ENCODE results near the gene PAX5. TPM values are rescaled to one million over a fixed set of nuclear protein-coding genes. Genes with fewer than 3 reads are reported as not detected.

PAX5 gene
- total and polyA plus RNA-seq, 2 donors (not counting 1 experiment from before 2014, with no cell fraction given) = 196 to 275 TPM

- no peak for TF ChIP-seq EZH2 (IDR thresholded peaks at IDR 0.05; ENCODE audit: borderline replicate concordance, insufficient read depth, low read depth, low read length, poor library complexity, severe bottlenecking)
- no peak for TF ChIP-seq CTCF (IDR thresholded peaks at IDR 0.05)
- no peaks in the 10 kb centered on the region for H3K9me3 Mint-ChIP-seq (ENCODE audit: insufficient read depth)
- ChIA-PET CTCF (interaction anchor here (1.8 kb wide), 1 partner anchor 17 kb away, joined by 8 read pairs; no protein-coding TSS in a partner anchor), POLR2A (interaction anchor here (0.7 kb wide), 1 partner anchor 347 kb away, joined by 4 read pairs; no protein-coding TSS in a partner anchor)
- peaks cover 46% of the 10 kb centered on the region for H3K4me1 Mint-ChIP-seq
- H3K36me3 ChIP-seq (replicated peaks in 1 of 2; ENCODE audit: control extremely low read depth in 1 of 2, control insufficient read depth in 1 of 2, extremely low read depth in 1 of 2, insufficient read depth in 2 of 2, low read length in 1 of 2) = peaks cover 0 to 73% of the 10 kb centered on the region in 2 experiments
- DNase-seq (no peak), ATAC-seq (ENCODE audit: low read depth) (no peak)
- no peak overlapping the region for H3K4me2 ChIP-seq (replicated peaks; ENCODE audit: low read depth, low read length, poor library complexity, severe bottlenecking)
- H4K20me1 ChIP-seq (ENCODE audit: control insufficient read depth, insufficient read depth, low read length, poor library complexity, severe bottlenecking) = peaks cover 96% of the 10 kb centered on the region
- no peak overlapping the region for H3K9ac ChIP-seq (ENCODE audit: low read length)
- H3K4me3 ChIP-seq (ENCODE audit: control extremely low read depth in 1 of 5, extremely low read depth in 1 of 5, insufficient read depth in 1 of 5, low read depth in 2 of 5, low read length in 4 of 5) = no peak overlapping the region
- no peak overlapping the region for H3K4me3 Mint-ChIP-seq
- H3K79me2 ChIP-seq (ENCODE audit: control insufficient read depth, insufficient read depth, low read length) = peaks cover 100% of the 10 kb centered on the region
- H2AFZ ChIP-seq (ENCODE audit: insufficient read depth, low read depth, low read length, poor library complexity, severe bottlenecking) = no peak overlapping the region
- no peaks in the 10 kb centered on the region for H3K27me3 ChIP-seq (replicated peaks in 1 of 4; ENCODE audit: control extremely low read depth in 1 of 4, control insufficient read depth in 3 of 4, insufficient read depth in 4 of 4, low read length in 3 of 4)
- H3K27ac ChIP-seq (ENCODE audit: low read length in 2 of 2) = peak overlapping the region in 1 of 2 donors; percentile 15
- peaks cover 0 to 14% of the 10 kb centered on the region in 2 donors for H3K4me1 ChIP-seq (ENCODE audit: control insufficient read depth in 2 of 2, insufficient read depth in 2 of 2, low read length in 2 of 2)
- H3K27me3 Mint-ChIP-seq = no peaks in the 10 kb centered on the region
- intact Hi-C loops (cut with micrococcal nuclease) = no loop called here
- 79% methylated on average over 3 of the region's 6 CpGs for WGBS (ENCODE audit: insufficient coverage)
- peaks cover 0 to under 1% (median 0%) of the 10 kb centered on the region in 3 donors for H3K9me3 ChIP-seq (ENCODE audit: control extremely low read depth in 1 of 3, control insufficient read depth in 2 of 3, insufficient read depth in 1 of 3, low read length in 2 of 3)
- H3K27ac Mint-ChIP-seq = peak overlapping the region; percentile 78
These were observed 144.2 kb downstream of the PAX5 start for GRCh38 chr9:36889844-36890243.

- H3K4me2 ChIP-seq (replicated peaks; ENCODE audit: low read depth, low read length, poor library complexity, severe bottlenecking) = no peak overlapping the region
- H3K4me1 ChIP-seq (ENCODE audit: control insufficient read depth in 2 of 2, insufficient read depth in 2 of 2, low read length in 2 of 2) = peaks cover 0 to 16% of the 10 kb centered on the region in 2 donors
- H3K36me3 ChIP-seq (replicated peaks in 1 of 2; ENCODE audit: control extremely low read depth in 1 of 2, control insufficient read depth in 1 of 2, extremely low read depth in 1 of 2, insufficient read depth in 2 of 2, low read length in 1 of 2) = peaks cover 0 to 70% of the 10 kb centered on the region in 2 experiments
- no peaks in the 10 kb centered on the region for H3K27me3 Mint-ChIP-seq
- H4K20me1 ChIP-seq (ENCODE audit: control insufficient read depth, insufficient read depth, low read length, poor library complexity, severe bottlenecking) = peaks cover 89% of the 10 kb centered on the region
- ChIA-PET CTCF (interaction anchor here (0.6 to 1.8 kb wide), 3 partner anchors 16 to 511 kb away, joined by 3 to 8 read pairs (median 4); no protein-coding TSS in a partner anchor), POLR2A (no interaction called here)
- no peak overlapping the region for H3K27ac ChIP-seq (ENCODE audit: low read length in 2 of 2)
- H3K79me2 ChIP-seq (ENCODE audit: control insufficient read depth, insufficient read depth, low read length) = peaks cover 98% of the 10 kb centered on the region
- no peak overlapping the region for H2AFZ ChIP-seq (ENCODE audit: insufficient read depth, low read depth, low read length, poor library complexity, severe bottlenecking)
- intact Hi-C loops (cut with micrococcal nuclease) = no loop called here
- peaks cover 0 to 3% (median 0%) of the 10 kb centered on the region in 3 donors for H3K9me3 ChIP-seq (ENCODE audit: control extremely low read depth in 1 of 3, control insufficient read depth in 2 of 3, insufficient read depth in 1 of 3, low read length in 2 of 3)
- WGBS (ENCODE audit: insufficient coverage) = 80% methylated on average over 2 of the region's 7 CpGs
- peak overlapping the region; percentile 78 for H3K27ac Mint-ChIP-seq
- TF ChIP-seq EZH2 (IDR thresholded peaks at IDR 0.05; ENCODE audit: borderline replicate concordance, insufficient read depth, low read depth, low read length, poor library complexity, severe bottlenecking) (no peak), CTCF (IDR thresholded peaks at IDR 0.05) (no peak)
- H3K4me1 Mint-ChIP-seq = peaks cover 48% of the 10 kb centered on the region
- no peak overlapping the region for H3K4me3 ChIP-seq (ENCODE audit: control extremely low read depth in 1 of 5, extremely low read depth in 1 of 5, insufficient read depth in 1 of 5, low read depth in 2 of 5, low read length in 4 of 5)
- ATAC-seq (ENCODE audit: low read depth) = no peak
- no peak overlapping the region for H3K9ac ChIP-seq (ENCODE audit: low read length)
- no peak overlapping the region for H3K4me3 Mint-ChIP-seq
- no peak for DNase-seq
- no peaks in the 10 kb centered on the region for H3K27me3 ChIP-seq (replicated peaks in 1 of 4; ENCODE audit: control extremely low read depth in 1 of 4, control insufficient read depth in 3 of 4, insufficient read depth in 4 of 4, low read length in 3 of 4)
- H3K9me3 Mint-ChIP-seq (ENCODE audit: insufficient read depth) = no peaks in the 10 kb centered on the region
These were observed 145.5 kb downstream of the PAX5 start for GRCh38 chr9:36888551-36888950.

Data from B cell (primary cell).